GM18873 (cell line): ENCODE results near the gene ESRRB.

Experiments
- ATAC-seq: cut with Tn5 transposase; IDR thresholded peaks from one replicate; pipeline ENCODE4 v1.9.1; 2021; ENCODE audit warnings: mild to moderate bottlenecking, moderate library complexity, moderate number of reproducible peaks; ENCODE audit not compliant: unreplicated experiment, low FRiP score

Gene ESRRB

GRCh38 chr14:76396714-76397187 is 20.8 kb downstream of the ESRRB start:
- no peak for ATAC-seq

- no peak for ATAC-seq
These were observed 29.7 kb downstream of the ESRRB start for GRCh38 chr14:76405627-76406026.

GRCh38 chr14:76407449-76408150 is 31.7 kb downstream of the ESRRB start:
- ATAC-seq, result no peak

- ATAC-seq, result no peak
These were observed 32.9 kb downstream of the ESRRB start for GRCh38 chr14:76408877-76409276.

- no peak for ATAC-seq
These were observed 36.6 kb downstream of the ESRRB start for GRCh38 chr14:76412501-76412900.

GRCh38 chr14:76413106-76413961 is 37.4 kb downstream of the ESRRB start:
- no peak for ATAC-seq

- ATAC-seq, result no peak
These were observed 38.1 kb downstream of the ESRRB start for GRCh38 chr14:76413962-76414600.

- no peak for ATAC-seq
These were observed 43.5 kb downstream of the ESRRB start for GRCh38 chr14:76419399-76419798.

- no peak for ATAC-seq
These were observed 44.9 kb downstream of the ESRRB start for GRCh38 chr14:76420827-76421226.

GRCh38 chr14:76421662-76422061 is 45.7 kb downstream of the ESRRB start:
- no peak for ATAC-seq

GRCh38 chr14:76422662-76423061 is 46.7 kb downstream of the ESRRB start:
- ATAC-seq, result no peak

GRCh38 chr14:76423534-76423933 is 47.6 kb downstream of the ESRRB start:
- no peak for ATAC-seq

- ATAC-seq, result no peak
These were observed 48.4 kb downstream of the ESRRB start for GRCh38 chr14:76424359-76424758.

GRCh38 chr14:76426161-76426696 is 50.3 kb downstream of the ESRRB start:
- ATAC-seq, result no peak

GRCh38 chr14:76428611-76429010 is 52.7 kb downstream of the ESRRB start:
- no peak for ATAC-seq

- no peak for ATAC-seq
These were observed 54.1 kb downstream of the ESRRB start for GRCh38 chr14:76430017-76430416.

GRCh38 chr14:76430475-76430980 is 54.6 kb downstream of the ESRRB start:
- no peak for ATAC-seq

- ATAC-seq, result no peak
These were observed 55.6 kb downstream of the ESRRB start for GRCh38 chr14:76431538-76431937.

GRCh38 chr14:76432827-76433752 is 57.2 kb downstream of the ESRRB start:
- no peak for ATAC-seq

- ATAC-seq, result no peak
These were observed 58.3 kb downstream of the ESRRB start for GRCh38 chr14:76434220-76434619.
